ENCODE results near the gene PTGES3. TPM values are rescaled to one million over a fixed set of nuclear protein-coding genes. Genes with fewer than 3 reads are reported as not detected.

PTGES3 gene
- total RNA-seq, 4 donors from 2014 or later: 40.4 to 168 (median 102) TPM

- Histone ChIP-seq H3K27ac (no peak overlapping the region), H3K36me3 (no peaks in the 10 kb centered on the region), H3K27me3 (no peaks in the 10 kb centered on the region), H3K4me1 (peaks cover 0 to 6% (median 2%) of the 10 kb centered on the region in 4 donors), H3K9me3 (no peaks in the 10 kb centered on the region), H3K4me3 (no peak overlapping the region)
- TF ChIP-seq POLR2A (IDR thresholded peaks at IDR 0.05) (no peak), POLR2AphosphoS5 (IDR thresholded peaks at IDR 0.05) (no peak), CTCF (IDR thresholded peaks at IDR 0.05) (no peak), EP300 (IDR thresholded peaks at IDR 0.05; ENCODE audit: low read depth) (no peak)
- DNase-seq: no peak
- in situ Hi-C loops (cut with MboI; ENCODE audit: low pct_ligation_motif_present in 1 of 4, low pct_unique_long_range_greater_than_20kb in 1 of 4, low sequenced_read_pairs in 3 of 4) (no loop called here), intact Hi-C loops (cut with DNase I; ENCODE audit: low total_unique reads) (no loop called here)
- 85% methylated on average over 5 of the region's 5 CpGs; no CpG with 5 or more reads in 1 of the 2 donors for WGBS, 2 donors (ENCODE audit: low coverage in 1 of 2)
Measured at GRCh38 chr12:56694161-56694560, 6.1 kb upstream of the PTGES3 start.

DNA sequence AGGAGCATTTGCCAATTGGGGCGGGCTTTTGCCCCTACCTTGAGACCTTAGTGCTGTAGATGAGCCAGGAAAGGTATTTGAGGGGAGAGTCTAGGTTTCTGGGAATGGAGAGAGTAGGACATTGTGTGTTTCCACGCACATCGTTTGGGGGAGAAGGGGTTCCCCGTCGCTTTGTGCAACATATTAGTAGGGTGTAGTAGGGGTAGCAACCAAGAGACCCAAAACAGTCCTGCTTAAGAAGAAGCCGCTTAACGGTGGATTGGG lies 694 bp upstream of the PTGES3 start:
- Histone ChIP-seq H3K4me3 (peak overlapping the region; percentile 31 to 91 (median 73)), H3K4me1 (peaks cover 0 to 38% (median 26%) of the 10 kb centered on the region in 4 donors), H3K27me3 (no peaks in the 10 kb centered on the region), H3K36me3 (no peaks in the 10 kb centered on the region), H3K27ac (peak overlapping the region; percentile 100), H3K9me3 (no peaks in the 10 kb centered on the region)
- no peak for DNase-seq
- TF ChIP-seq POLR2A (IDR thresholded peaks at IDR 0.05) (no peak), EP300 (IDR thresholded peaks at IDR 0.05; ENCODE audit: low read depth) (no peak), CTCF (IDR thresholded peaks at IDR 0.05) (no peak), POLR2AphosphoS5 (IDR thresholded peaks at IDR 0.05) (no peak)
- 0 to 7% methylated on average over 6 to 7 of the region's 7 CpGs for WGBS, 2 donors (ENCODE audit: low coverage in 1 of 2)
- in situ Hi-C loops (cut with MboI; ENCODE audit: low pct_ligation_motif_present in 1 of 4, low pct_unique_long_range_greater_than_20kb in 1 of 4, low sequenced_read_pairs in 3 of 4) (no loop called here), intact Hi-C loops (cut with DNase I; ENCODE audit: low total_unique reads) (loop anchor here (2.0 kb wide), 1 partner anchor 36 kb away; the partner anchor contains the start of gene NACA)

DNA sequence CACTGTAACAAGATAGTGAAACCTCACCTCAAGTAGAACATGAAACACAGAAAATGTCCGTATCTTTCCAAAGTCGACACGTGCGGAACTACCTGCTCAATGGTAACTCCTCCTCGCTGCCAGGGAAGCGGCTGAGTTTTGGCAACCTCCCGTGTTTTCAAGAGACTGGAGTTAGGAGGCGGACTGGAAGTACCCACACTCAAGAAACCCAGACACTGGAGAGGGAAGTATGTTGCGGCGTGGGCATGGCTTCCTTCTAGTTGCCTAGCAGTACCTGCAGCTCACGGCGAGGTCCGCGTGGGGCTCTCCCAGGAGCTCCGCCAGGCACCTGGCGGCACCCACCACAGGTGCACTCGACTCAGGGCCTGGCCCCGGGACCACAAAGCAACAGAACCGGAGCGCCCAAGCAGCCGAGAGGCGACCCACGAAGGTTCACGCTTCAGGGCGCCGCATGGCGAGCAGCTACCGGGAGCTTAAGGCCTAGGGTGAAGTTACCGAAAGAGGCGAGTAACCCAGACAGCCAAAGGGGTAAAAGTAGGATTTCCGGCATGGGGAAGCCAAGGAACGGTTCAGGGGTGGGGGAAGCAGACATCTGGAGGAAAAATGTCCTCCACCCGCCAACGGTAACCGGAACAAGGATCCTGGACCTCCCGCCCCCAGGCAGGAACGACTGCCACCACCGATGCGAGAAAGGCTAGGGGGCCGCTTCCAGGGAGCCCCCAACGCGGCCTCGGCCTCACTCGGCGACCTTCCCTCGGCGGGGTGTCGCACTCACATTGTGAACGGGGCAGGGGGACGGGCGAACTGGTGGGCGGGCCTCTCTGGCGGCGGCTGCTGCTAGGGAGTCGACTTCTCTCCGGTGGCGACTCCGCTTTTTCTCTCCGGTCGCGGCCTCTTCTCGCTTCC lies 608 bp downstream of the PTGES3 start:
- peak; percentile 69 for DNase-seq
- Histone ChIP-seq H3K36me3 (no peaks in the 10 kb centered on the region), H3K4me3 (peak overlapping the region; percentile 64 to 93 (median 86)), H3K9me3 (no peaks in the 10 kb centered on the region), H3K4me1 (peaks cover 0 to 51% (median 35%) of the 10 kb centered on the region in 4 donors), H3K27me3 (no peaks in the 10 kb centered on the region), H3K27ac (peak overlapping the region; percentile 100)
- 0% methylated on average over 5 to 47 of the region's 62 CpGs for WGBS, 2 donors (ENCODE audit: low coverage in 1 of 2)
- TF ChIP-seq POLR2AphosphoS5 (IDR thresholded peaks at IDR 0.05) (peak in 1 of 3 donors; percentile 3), POLR2A (IDR thresholded peaks at IDR 0.05) (no peak), CTCF (IDR thresholded peaks at IDR 0.05) (no peak)
- intact Hi-C loops (cut with DNase I; ENCODE audit: low total_unique reads) (loop anchor here (2.0 kb wide), 1 partner anchor 37 kb away; the partner anchor contains the start of gene NACA), in situ Hi-C loops (cut with MboI; ENCODE audit: low pct_ligation_motif_present in 1 of 4, low pct_unique_long_range_greater_than_20kb in 1 of 4, low sequenced_read_pairs in 3 of 4) (no loop called here)

DNA sequence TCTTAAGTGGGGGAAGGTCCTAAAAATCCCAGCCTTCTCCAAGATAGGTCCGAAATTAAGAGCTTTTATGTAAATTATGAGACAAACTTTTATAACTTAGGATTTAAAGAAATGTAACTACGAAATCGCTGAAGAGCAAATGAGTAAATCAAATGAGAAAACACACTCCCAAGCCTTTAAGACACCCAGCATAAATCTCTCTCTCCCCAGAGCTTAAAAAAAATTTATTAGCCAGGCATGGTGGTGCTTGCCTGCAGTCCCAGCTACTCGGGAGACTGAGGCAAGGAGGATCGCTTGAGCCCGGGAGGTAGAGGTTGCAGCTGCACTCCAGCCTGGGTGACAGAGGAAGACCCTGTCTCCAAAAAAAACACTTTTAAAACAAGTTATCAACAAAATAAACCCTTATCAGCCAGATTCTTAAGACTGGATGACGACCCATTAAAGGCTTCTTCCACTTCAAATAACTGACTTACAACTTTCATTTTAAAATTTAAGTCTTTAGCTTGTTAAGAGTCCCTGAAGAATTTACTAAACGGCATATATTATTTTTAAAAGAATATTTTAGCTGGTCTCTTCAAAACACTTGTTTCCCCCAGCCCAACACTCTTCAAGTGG lies 3.2 kb downstream of the PTGES3 start:
- intact Hi-C loops (cut with DNase I; ENCODE audit: low total_unique reads) (no loop called here), in situ Hi-C loops (cut with MboI; ENCODE audit: low pct_ligation_motif_present in 1 of 4, low pct_unique_long_range_greater_than_20kb in 1 of 4, low sequenced_read_pairs in 3 of 4) (no loop called here)
- H3K4me3 ChIP-seq: peak overlapping the region; percentile 2 to 91 (median 48)
- no peaks in the 10 kb centered on the region for H3K27me3 ChIP-seq
- H3K36me3 ChIP-seq: no peaks in the 10 kb centered on the region
- H3K27ac ChIP-seq: peak overlapping the region; percentile 100
- H3K4me1 ChIP-seq: peaks cover 0 to 74% (median 43%) of the 10 kb centered on the region in 4 donors
- no peak for DNase-seq
- no peak for TF ChIP-seq EP300 (IDR thresholded peaks at IDR 0.05; ENCODE audit: low read depth)
- TF ChIP-seq POLR2AphosphoS5 (IDR thresholded peaks at IDR 0.05): no peak
- no peak for TF ChIP-seq POLR2A (IDR thresholded peaks at IDR 0.05)
- no peak for TF ChIP-seq CTCF (IDR thresholded peaks at IDR 0.05)
- 10 to 12% methylated on average over 5 to 8 of the region's 8 CpGs for WGBS, 2 donors (ENCODE audit: low coverage in 1 of 2)
- H3K9me3 ChIP-seq: no peaks in the 10 kb centered on the region

All from transverse colon (tissue), 4 donors.